HCT116 (cell line): ENCODE data around the gene CDKL4. TPM values are rescaled to one million over a fixed set of nuclear protein-coding genes. Genes with fewer than 3 reads are reported as not detected.

ENCODE experiments used
- ATAC-seq: fragments of 200-7000 bp; cut with Tn5 transposase; 2 replicates; pipeline ENCODE4 v1.9.1; 2020; ENCODE audit warnings: mild to moderate bottlenecking, moderate library complexity
- BruUV-seq: library from RNA; stranded (reverse); fragments of 400-500 nt; replicated peaks from 2 replicates; lab custom pipeline; 2021; lab: Mats Ljungman, UMichigan
- CTCF ChIA-PET: fragments of 300-600 bp; sonication (Branson Sonifier 250); formaldehyde crosslinking; loops from one replicate; lab custom pipeline; 2021; ENCODE audit warnings: antibody characterized with exemption; lab: Charles Lee
- POLR2A ChIA-PET: fragments of 300-600, 350-600 bp; sonication (Branson Sonifier 250); formaldehyde crosslinking; loops from one replicate; lab custom pipeline; 2021; ENCODE audit warnings: antibody characterized with exemption; lab: Charles Lee
- RAD21 ChIA-PET, 2 experiments: fragments of 300-600 bp; sonication (Branson Sonifier 250); formaldehyde crosslinking; loops; one replicate each; lab custom pipeline; 2023; ENCODE audit warnings: low total read pairs in 2 of 2; ENCODE audit not compliant: uncharacterized antibody in 2 of 2, unreplicated experiment in 2 of 2, low non-redundant PET in 1 of 2; lab: Charles Lee
- DNase-seq: peaks from one replicate; pipeline ENCODE4 v3.0.0-alpha.2; 2010; ENCODE audit warnings: low read depth, low spot score
- H2AFZ ChIP-seq: fragments of 200-600 bp; shearing (Covaris generic), sonication (generic); 2 replicates; pipeline ENCODE4 v1.6.1; 2017; ENCODE audit warnings: low read depth, mixed run types, mixed read lengths, antibody characterized with exemption, low read length; ENCODE audit not compliant: poor library complexity, severe bottlenecking
- H3K27ac ChIP-seq: 2 replicates; pipeline ENCODE4 v1.5.1; 2012; ENCODE audit warnings: low read depth, low read length
- H3K27me3 ChIP-seq: fragments of 200-600 bp; sonication (generic); 2 replicates; pipeline ENCODE4 v1.6.1; 2016; ENCODE audit warnings: mixed run types, low read length, mixed read lengths; ENCODE audit not compliant: insufficient read depth
- H3K36me3 ChIP-seq, 2 experiments: fragments of 200-500 bp in 1 of 2; fragments of 200-600 bp in 1 of 2; sonication (Bioruptor generic) in 1 of 2; sonication (generic) in 1 of 2; 2 replicates each; pipeline versions ENCODE4 v1.5.1 to v1.6.1; 2014 to 2016; ENCODE audit warnings: low read length in 2 of 2, inconsistent platforms in 1 of 2, mixed read lengths in 1 of 2, mixed run types in 1 of 2; ENCODE audit not compliant: insufficient read depth in 2 of 2, control insufficient read depth in 1 of 2
- H3K4me1 ChIP-seq, 2 experiments: fragments of 200-600 bp in 1 of 2; sonication (generic) in 1 of 2; 2 replicates each; pipeline versions ENCODE4 v1.5.1 to v1.6.1; 2012 to 2017; ENCODE audit warnings: low read length in 2 of 2, inconsistent platforms in 1 of 2, mild to moderate bottlenecking in 1 of 2, mixed read lengths in 1 of 2, mixed run types in 1 of 2, moderate library complexity in 1 of 2; ENCODE audit not compliant: insufficient read depth in 2 of 2, control insufficient read depth in 1 of 2
- H3K4me2 ChIP-seq: fragments of 200-600 bp; sonication (generic); 2 replicates; pipeline ENCODE4 v1.6.1; 2017; ENCODE audit warnings: mixed run types, low read length, mixed read lengths
- H3K4me3 ChIP-seq, 2 experiments: fragments of 200-600 bp in 1 of 2; sonication (generic) in 1 of 2; replicated peaks in 1 of 2; 2 replicates each; pipeline ENCODE4 v1.5.1; 2011 to 2016; ENCODE audit warnings: low read length in 2 of 2, control low read depth in 1 of 2, low read depth in 1 of 2, mild to moderate bottlenecking in 1 of 2, mixed read lengths in 1 of 2, mixed run types in 1 of 2
- H3K79me2 ChIP-seq: fragments of 200-600 bp; sonication (generic); 2 replicates; pipeline ENCODE4 v1.6.1; 2017; ENCODE audit warnings: mild to moderate bottlenecking, mixed run types, low read length, moderate library complexity, mixed read lengths; ENCODE audit not compliant: insufficient read depth
- H3K9ac ChIP-seq: fragments of 200-600 bp; sonication (generic); 2 replicates; pipeline ENCODE4 v1.6.1; 2016; ENCODE audit warnings: low read length, mixed read lengths
- H3K9me2 ChIP-seq: fragments of 200-600 bp; sonication (generic), shearing (Covaris generic); 2 replicates; pipeline ENCODE4 v1.6.1; 2017; ENCODE audit warnings: mixed run types, mild to moderate bottlenecking, moderate library complexity; ENCODE audit not compliant: insufficient read depth
- H3K9me3 ChIP-seq, 2 experiments: fragments of 200-500 bp in 1 of 2; fragments of 200-600 bp in 1 of 2; sonication (Bioruptor generic) in 1 of 2; sonication (generic) in 1 of 2; 2 replicates each; pipeline ENCODE4 v1.6.1; 2014 to 2017; ENCODE audit warnings: low read length in 2 of 2, mixed read lengths in 2 of 2, inconsistent platforms in 1 of 2, low read depth in 1 of 2, mild to moderate bottlenecking in 1 of 2, mixed run types in 1 of 2, moderate library complexity in 1 of 2; ENCODE audit not compliant: control insufficient read depth in 1 of 2, insufficient read depth in 1 of 2
- H4K20me1 ChIP-seq: fragments of 200-600 bp; sonication (generic), shearing (Covaris generic); 2 replicates; pipeline ENCODE4 v1.6.1; 2017; ENCODE audit warnings: mixed run types, mild to moderate bottlenecking, moderate library complexity; ENCODE audit not compliant: insufficient read depth
- CBX3 ChIP-seq: IDR thresholded peaks from 2 replicates; pipeline ENCODE4 v1.6.1; 2012; ENCODE audit warnings: low read depth
- CEBPB ChIP-seq: IDR thresholded peaks from 2 replicates; pipeline ENCODE4 v1.6.1; 2012; ENCODE audit warnings: low read depth
- CTCF ChIP-seq, 3 experiments: fragments of 200-600 bp in 1 of 3; sonication (generic) in 1 of 3; IDR thresholded peaks in 2 of 3; conservative IDR thresholded peaks in 1 of 3; 2 replicates each; pipeline ENCODE4 v1.5.1; 2012 to 2017; ENCODE audit warnings: low read depth in 2 of 3, low read length in 2 of 3, antibody characterized with exemption in 1 of 3, borderline replicate concordance in 1 of 3, control low read depth in 1 of 3, mild to moderate bottlenecking in 1 of 3, mixed read lengths in 1 of 3, mixed run types in 1 of 3, moderate library complexity in 1 of 3; ENCODE audit not compliant: insufficient read depth in 1 of 3
- ELF1 ChIP-seq: IDR thresholded peaks from 2 replicates; pipeline ENCODE4 v1.6.1; 2012; ENCODE audit warnings: low read depth, borderline replicate concordance
- SIN3A ChIP-seq: IDR thresholded peaks from 2 replicates; pipeline ENCODE4 v1.6.1; 2012; ENCODE audit warnings: low read depth
- SP1 ChIP-seq: IDR thresholded peaks from 2 replicates; pipeline ENCODE4 v1.6.1; 2012; ENCODE audit warnings: low read depth
- SRF ChIP-seq: IDR thresholded peaks from 2 replicates; pipeline ENCODE4 v1.6.1; 2012; ENCODE audit warnings: low read depth
- ZFX ChIP-seq: fragments of 450-650 bp; IDR thresholded peaks from 2 replicates; pipeline ENCODE4 v1.6.1; 2017
- ZNF274 ChIP-seq: fragments of 200-500 bp; sonication (Bioruptor generic); IDR thresholded peaks from 2 replicates; pipeline ENCODE4 v1.6.1; 2014; ENCODE audit warnings: mild to moderate bottlenecking, low read depth, low read length, inconsistent platforms
- intact Hi-C: fragments of 100-400 bp; cut with micrococcal nuclease; formaldehyde crosslinking; loops from 2 replicates; pipeline ENCODE4 v1.10.0; 2022
- total RNA-seq: library from RNA; stranded (reverse); gene quantifications from one replicate; pipeline ENCODE4 v1.2.1, GENCODE V29; 2021; ENCODE audit not compliant: unreplicated experiment
- TF ChIP-seq, protein P1 (sequence below): IDR thresholded peaks from 2 replicates; pipeline ENCODE4 v1.6.1; 2012

CDKL4 gene
- total RNA-seq, 1 experiment from 2014 or later: 0.27 TPM

DNA sequence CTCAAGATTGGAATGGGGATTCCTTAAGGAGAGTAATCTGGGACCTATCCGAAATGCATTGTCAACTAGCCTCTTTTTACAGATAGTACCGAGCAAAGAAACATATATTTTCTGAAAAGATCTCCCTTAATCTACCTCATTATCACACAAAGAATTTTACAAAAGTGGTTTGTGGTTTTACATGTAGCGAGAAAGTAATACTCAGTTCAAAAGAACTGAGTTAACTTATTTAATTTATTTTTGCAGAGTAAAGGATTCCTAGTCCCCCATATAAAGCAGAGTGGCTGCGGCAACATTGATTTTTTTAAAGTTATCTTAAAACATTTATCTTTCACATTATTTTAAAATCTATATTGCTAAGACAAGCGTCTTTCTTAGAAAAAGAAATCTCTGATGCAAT is 107.0 kb downstream of the CDKL4 start:
- TF ChIP-seq ELF1 (no peak), SP1 (no peak), SRF (no peak), ZFX (no peak), CEBPB (no peak), CBX3 (no peak), ZNF274 (no peak), CTCF (IDR thresholded peaks at IDR 0.05 in 2 of 3, conservative IDR thresholded peaks at IDR 0.05 in 1 of 3; ENCODE audit: borderline replicate concordance in 1 of 3, insufficient read depth in 1 of 3, low read depth in 2 of 3, low read length in 2 of 3) (no peak), SIN3A (no peak)
- TF ChIP-seq, protein P1, sequence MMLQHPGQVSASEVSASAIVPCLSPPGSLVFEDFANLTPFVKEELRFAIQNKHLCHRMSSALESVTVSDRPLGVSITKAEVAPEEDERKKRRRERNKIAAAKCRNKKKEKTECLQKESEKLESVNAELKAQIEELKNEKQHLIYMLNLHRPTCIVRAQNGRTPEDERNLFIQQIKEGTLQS: no peak
- Histone ChIP-seq H3K9me3 (no peaks in the 10 kb centered on the region), H3K9ac (no peak overlapping the region), H3K4me1 (no peaks in the 10 kb centered on the region), H3K36me3 (no peaks in the 10 kb centered on the region), H3K27ac (no peak overlapping the region), H4K20me1 (no peaks in the 10 kb centered on the region), H3K79me2 (no peaks in the 10 kb centered on the region), H3K4me2 (no peak overlapping the region), H3K4me3 (no peak overlapping the region), H2AFZ (no peak overlapping the region), H3K9me2 (no peaks in the 10 kb centered on the region), H3K27me3 (no peaks in the 10 kb centered on the region)
- ChIA-PET CTCF (no interaction called here), POLR2A (no interaction called here), RAD21 (no interaction called here)
- BruUV-seq: no TSS peak
- DNase-seq: no peak
- no peak for ATAC-seq
- intact Hi-C loops: no loop called here
